HG02588 (cell line): Measurements from ENCODE around the gene OBSCN.
A peak's percentile ranks its signal among the peaks of the same experiment; 100 is the strongest.

Experiments used
- ATAC-seq: cut with Tn5 transposase; IDR thresholded peaks from one replicate; pipeline ENCODE4 v1.9.1; 2021; ENCODE audit warnings: mild to moderate bottlenecking, moderate library complexity; ENCODE audit not compliant: unreplicated experiment

The OBSCN gene

DNA sequence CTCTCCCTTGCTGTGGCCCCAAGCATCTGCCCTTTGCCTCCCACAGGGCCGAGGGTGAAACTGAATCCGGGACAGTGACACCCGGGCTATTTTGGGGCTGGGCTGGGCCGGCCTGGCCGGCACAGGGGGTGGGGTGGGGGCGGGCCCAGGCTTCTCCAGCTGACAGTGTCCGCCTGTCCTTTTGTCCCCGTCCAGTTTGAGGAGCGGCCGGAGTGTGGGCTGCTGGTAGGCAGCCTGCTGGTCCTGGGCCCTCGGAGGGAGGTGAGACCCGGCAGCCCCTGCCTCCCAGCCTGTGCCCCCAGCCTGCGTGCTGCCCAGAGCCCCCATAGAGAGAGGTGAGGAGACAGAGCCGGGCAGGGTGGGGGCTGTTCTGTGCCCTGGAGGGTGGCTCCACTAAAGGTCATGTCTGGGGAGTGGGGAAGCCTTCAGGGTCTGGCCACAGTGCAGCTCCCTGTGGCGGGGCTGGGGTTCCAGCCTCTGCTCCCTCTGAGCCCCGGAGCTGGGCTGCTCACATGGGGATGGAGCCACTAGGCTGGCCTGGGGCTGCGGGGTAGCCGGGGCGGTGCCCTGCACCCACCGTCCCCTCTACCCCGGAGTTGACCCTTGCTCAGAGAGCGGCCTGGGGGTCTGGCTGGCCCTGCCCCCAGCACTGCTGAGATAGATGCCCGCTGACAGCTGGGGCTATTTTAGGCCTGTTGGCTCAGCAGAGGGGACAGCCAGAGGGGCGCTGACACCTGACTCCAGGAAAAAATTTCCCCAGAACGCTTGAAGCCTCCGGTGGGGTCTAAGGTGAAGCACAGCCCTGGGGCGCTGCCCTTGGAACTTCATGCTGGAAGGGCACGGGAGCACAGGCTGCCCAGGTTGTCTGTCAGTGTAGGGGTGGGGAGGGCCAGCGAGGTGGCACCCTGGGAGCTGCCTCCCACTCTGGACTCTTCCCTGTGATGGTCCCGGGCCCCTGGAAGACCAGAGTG, at the start of gene OBSCN:
TSS of gene OBSCN (plus strand) at position 194 of the 971 bp plus-strand sequence. CDS start 3,740 bp downstream, outside the sequence.
- no peak for ATAC-seq

- ATAC-seq, result no peak
These were observed 49.5 kb upstream of the OBSCN start for GRCh38 chr1:228158151-228159007.

DNA sequence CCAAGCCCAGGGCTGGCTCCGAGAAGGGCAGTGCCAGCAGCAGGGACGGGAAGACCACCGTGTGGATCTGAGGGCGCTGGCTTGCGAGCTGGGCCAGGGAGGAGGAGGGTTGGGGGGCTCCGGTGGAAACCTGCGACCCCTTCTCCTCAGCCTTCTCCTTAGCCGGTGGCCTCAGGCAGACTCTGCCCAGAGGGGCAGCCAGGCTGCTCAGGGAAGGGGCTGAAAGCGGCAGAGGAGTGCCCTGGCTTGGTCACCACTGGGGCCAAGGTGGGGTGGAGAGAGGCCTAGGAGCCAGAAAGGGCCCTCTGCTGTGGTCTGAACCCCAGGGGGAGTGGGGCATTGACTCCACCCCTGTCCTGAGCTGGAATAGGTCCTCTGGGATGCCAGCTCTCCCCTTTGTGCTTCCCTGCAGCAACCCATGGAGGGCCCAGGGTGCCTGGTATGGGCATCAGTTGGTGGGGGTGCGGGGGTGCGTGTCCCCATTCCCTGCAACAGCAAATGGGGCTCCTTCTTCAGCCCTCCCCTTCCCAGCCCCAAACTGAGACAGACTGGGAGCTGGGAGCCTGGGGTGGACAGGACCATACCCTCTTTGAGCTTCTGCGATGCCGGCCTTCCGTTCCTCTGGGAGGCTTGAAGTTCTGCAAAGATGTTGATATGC, 48.7 kb upstream of the OBSCN start:
- no peak for ATAC-seq

- no peak for ATAC-seq
These were observed 47.6 kb upstream of the OBSCN start for GRCh38 chr1:228160201-228160761.

DNA sequence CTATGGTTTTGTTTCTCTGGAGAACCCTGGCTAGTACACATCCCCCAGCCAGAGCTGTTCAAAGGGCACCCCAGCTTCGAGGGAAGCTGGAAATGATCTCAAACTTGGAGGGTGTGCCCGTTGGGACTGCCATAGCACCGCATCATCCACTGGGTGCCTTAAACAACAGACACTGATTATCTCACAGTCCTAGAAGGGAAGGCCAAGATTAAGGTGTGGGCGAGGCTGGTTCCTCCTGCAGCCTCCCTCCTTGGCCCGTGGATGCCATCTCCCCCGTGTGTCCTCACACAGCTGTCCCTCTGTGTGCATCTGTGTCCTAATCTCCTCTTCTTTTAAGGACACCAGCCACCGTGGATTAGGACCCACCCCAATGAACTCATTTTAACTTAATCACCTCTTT, 46.5 kb upstream of the OBSCN start:
- no peak for ATAC-seq

DNA sequence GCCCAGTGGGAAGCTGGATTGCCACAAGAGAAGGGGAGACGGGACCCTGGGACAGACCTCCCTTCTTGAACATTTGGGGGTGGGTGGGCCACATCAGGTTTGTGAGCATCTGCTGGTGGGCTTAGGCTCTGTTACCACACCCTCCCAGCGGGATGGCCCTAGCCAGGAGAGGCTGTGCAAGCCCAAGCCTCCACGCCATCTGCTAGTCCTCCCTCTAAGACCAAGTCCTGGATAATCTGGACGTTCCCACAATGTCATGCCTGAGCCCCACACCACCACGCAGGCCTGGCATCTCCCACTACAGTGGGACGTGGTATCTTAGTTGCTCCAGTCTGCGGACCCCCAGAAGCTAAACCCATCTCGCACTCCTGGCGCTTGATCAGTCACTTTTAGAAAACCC, 46.0 kb upstream of the OBSCN start:
- ATAC-seq, result no peak

GRCh38 chr1:228162286-228163006, 45.4 kb upstream of the OBSCN start:
- ATAC-seq, result no peak

GRCh38 chr1:228163007-228163753, 44.7 kb upstream of the OBSCN start:
- ATAC-seq, result no peak

DNA sequence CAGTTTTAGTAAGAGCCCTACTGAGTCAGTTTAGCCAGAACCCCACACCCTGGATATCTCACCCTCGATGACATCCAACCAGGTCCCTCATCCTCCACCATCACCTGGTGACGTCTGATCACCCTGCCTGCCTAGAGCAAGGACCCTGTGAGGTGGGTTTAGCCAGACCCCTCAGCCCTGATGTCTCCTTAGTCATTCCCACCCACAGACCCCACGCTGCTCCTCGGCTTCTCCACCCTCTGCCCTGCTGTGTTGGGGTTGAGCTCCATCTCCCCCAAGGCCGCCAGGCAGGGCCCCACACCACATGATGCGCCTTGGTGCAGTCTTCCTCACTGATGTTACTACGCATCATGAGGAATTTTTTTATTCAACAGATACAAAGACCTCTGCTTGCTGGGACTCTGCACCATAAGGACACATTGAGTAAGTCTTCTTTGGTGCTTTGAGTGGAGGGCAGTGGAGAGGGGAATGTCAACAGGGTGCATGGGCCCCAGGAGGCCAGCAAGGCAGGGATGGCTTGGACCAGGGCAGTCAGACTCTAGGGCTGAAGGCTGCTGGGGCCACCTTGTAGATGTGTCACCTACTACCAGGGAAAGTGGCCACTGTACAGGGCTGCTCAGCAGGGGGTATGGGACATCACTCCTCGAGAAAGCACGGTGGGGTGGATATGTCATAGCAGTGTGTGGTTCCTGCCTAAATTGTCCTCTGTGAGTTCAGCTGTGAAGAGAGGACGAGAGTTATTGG, 43.9 kb upstream of the OBSCN start:
- no peak for ATAC-seq

- ATAC-seq, result peak; percentile 0
These were observed 43.1 kb upstream of the OBSCN start for GRCh38 chr1:228164561-228165371.

GRCh38 chr1:228165372-228166169, 42.3 kb upstream of the OBSCN start, which contains the start of gene IBA57:
IBA57 (plus strand) TSS chr1:228165804; CDS start chr1:228165817, 13 bp downstream.
- peak; percentile 76 for ATAC-seq

DNA sequence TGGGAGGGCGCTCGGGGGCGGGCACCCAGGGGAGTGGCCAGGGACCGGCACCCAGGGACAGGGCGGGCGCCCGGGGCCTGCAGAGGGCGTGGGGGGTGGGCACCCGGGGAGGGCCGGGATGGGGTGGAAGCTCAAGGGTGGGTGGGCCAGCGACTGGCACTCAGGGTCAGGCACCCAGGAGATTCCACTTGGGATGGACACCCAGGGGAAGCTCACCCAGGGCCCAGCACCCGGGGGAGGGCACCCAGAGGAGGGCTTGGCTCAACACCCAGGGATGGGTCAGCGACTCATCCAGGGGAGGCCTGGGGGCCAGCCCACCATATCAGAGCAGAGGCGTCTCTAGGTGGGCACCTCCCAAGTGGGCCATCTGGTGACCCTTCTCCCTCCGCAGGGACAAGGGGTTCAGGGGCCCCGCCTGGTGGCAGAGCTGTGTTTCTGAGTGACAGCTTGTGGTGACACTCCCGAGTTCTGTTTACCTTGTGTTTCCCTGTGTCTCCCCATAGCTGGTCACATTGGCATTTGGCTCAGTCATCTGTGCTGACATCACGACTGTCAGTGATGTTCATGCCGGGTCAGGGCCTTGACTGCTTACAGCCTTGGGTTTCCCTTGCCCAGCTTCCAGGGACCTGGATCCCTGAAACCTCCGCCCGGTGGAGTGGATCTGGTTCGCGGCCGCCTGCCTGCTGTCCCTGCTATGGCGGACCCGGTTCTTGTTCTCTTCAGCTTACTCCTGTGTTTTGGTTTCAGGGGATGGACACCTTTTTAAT, 41.5 kb upstream of the OBSCN start:
- peak; percentile 7 for ATAC-seq

DNA sequence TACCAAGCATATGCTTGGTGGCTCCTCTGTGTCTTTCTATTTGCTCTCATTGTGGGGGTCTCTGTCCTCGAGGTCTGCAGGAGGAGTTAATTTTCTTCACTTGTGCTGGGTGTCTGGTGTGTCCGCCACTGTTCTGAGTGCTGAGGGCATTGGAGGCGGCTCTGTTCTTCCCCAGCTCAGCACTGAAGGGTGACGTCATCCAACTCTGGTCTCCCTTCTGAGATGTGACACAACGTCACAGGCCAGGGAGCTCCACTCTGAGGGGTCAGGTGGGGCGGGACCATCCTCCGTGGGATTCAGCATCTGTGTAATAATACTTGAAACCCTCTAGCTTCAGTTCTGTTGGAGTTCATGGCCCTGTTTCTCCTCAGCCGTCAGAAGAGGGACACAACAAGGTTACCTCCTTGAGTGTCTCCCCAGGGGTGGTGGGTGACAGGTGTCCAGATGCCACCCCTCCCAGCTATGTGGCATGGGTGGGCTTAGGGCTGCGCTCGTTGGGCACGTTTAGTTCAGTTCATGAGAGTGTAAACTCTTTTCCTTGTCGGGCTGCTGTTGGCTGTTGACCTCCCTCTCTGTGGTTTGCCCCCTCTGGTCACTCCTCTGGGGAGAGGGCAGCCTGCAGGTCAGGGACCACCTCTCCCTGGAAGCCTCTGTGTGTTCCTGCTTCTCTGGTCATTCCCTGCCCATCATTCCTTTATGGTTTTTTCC, 39.1 kb upstream of the OBSCN start:
- no peak for ATAC-seq

- ATAC-seq, result no peak
These were observed 38.5 kb upstream of the OBSCN start for GRCh38 chr1:228169345-228169744.

DNA sequence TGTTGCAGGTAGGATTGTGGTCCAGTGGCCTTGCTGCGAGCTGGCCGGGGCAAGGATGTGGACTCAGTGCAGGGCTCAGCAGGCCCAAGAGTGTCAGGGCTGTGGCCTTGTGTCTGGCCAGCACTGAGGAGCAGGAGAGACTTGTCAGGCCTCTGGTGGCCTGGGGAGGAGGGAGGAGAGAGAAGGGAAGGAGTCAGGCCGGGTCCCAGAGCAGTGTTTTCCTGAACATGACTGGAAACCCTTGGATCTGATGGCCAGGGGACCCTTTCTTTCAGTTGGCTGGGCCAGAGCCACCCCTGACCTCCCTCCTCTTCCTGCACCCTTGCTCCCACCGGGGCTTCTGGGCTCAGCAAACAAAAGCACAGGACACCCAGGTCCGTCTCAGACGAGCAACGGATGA, 37.2 kb upstream of the OBSCN start:
- ATAC-seq, result no peak
